ENCODE data around the gene MT1M. TPM values are rescaled to one million over a fixed set of nuclear protein-coding genes. Genes with fewer than 3 reads are reported as not detected.
"Not testable (repeated sequence)": the region's sequence is repeated elsewhere in the genome, so short reads cannot be mapped to it uniquely, and the experiment has no call there.

The MT1M gene
- total RNA-seq, 4 donors from 2014 or later = 38.5 to 103 (median 53.2) TPM

DNA sequence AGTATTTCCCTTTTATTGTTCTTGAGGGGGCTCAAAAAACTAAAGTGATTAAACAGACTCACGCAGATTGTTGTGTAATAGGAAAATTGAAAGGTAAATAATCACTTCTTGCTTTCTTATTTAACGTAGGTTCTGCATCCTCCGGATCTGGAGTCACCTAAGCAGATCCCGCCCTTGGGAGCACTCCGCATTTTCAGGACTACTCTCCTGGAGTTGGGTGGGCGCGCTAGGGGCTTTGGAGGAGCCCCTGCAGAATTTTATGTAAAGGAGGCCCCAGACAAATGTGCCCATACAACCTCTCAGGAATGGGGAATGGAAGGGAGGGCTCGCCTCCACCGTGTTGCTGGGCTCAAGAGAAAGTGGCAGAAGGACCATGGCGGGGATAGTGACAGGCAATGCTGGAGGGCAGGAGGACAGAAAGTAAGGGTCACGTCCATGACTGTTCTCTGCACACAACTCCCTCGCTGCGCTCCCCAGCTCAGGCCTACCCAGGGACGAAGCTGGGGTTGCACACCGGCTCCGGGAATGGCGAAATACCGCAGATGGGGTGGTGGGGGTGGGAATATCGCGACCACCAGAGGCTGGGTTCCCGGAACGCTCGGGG is 15.7 kb upstream of the MT1M start:
- TF ChIP-seq EP300 (IDR thresholded peaks at IDR 0.05) = no peak
- TF ChIP-seq POLR2A (IDR thresholded peaks at IDR 0.05) = no peak
- TF ChIP-seq, protein P1, sequence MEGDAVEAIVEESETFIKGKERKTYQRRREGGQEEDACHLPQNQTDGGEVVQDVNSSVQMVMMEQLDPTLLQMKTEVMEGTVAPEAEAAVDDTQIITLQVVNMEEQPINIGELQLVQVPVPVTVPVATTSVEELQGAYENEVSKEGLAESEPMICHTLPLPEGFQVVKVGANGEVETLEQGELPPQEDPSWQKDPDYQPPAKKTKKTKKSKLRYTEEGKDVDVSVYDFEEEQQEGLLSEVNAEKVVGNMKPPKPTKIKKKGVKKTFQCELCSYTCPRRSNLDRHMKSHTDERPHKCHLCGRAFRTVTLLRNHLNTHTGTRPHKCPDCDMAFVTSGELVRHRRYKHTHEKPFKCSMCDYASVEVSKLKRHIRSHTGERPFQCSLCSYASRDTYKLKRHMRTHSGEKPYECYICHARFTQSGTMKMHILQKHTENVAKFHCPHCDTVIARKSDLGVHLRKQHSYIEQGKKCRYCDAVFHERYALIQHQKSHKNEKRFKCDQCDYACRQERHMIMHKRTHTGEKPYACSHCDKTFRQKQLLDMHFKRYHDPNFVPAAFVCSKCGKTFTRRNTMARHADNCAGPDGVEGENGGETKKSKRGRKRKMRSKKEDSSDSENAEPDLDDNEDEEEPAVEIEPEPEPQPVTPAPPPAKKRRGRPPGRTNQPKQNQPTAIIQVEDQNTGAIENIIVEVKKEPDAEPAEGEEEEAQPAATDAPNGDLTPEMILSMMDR (IDR thresholded peaks at IDR 0.05) = no peak
- no peaks in the 10 kb centered on the region for H3K9me3 ChIP-seq
- peak overlapping the region; percentile 30 to 52 (median 38) for H3K4me3 ChIP-seq
- peak overlapping the region; percentile 32 to 73 (median 52) for H3K27ac ChIP-seq
- no peaks in the 10 kb centered on the region for H3K27me3 ChIP-seq
- 44 to 49% methylated on average over 23 of the region's 23 CpGs for WGBS, 2 donors
- DNase-seq (ENCODE audit: low spot score in 2 of 2) = no peak
- H3K4me1 ChIP-seq = peaks cover 0 to 24% (median 13%) of the 10 kb centered on the region in 4 donors
- no peaks in the 10 kb centered on the region for H3K36me3 ChIP-seq

DNA sequence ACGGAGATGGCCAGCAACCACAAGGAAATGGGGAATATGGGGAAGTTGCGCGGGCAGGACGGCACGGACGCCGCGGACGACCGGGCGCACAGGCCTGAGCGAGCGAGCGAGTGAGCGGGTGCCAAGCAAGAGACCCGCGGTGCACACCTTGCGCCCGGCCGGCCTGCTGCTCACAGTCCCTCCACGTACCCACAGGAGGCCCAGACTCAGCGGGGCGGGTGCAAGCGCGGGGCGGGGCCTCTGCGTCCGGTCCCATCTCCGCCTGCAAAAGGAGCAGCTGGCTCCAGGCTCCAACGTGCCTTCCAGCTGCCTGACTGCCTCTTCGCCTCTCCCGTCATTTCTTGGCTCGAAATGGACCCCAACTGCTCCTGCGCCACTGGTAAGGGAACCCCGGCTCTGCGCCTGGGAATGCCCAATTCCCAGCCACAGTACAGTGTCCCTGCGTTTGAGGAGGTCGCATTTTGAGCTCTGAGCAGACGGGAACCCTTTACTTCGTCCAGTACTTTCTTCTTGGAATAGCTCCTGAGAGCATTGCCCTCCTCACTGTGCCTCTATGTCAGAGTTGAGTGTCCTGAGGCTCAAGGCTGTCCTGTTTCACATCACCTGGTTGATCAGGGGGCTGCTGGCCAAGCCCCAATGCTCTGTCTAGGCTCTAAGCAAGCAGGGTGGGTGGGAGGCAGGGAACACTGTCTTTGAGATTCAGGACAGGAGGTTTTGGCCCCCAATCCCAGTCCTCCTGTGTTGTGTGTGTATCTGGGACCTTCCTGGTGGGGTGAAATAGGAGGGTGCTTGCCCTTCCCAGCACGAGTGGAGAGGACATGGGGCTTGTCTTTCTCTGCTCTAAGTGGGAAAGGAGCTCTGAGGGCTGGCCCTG is 15.0 kb upstream of the MT1M start:
- 4 to 11% methylated on average over 34 to 36 of the region's 41 CpGs for WGBS, 2 donors
- DNase-seq (ENCODE audit: low spot score in 2 of 2) = no peak
- no peaks in the 10 kb centered on the region for H3K36me3 ChIP-seq
- no peaks in the 10 kb centered on the region for H3K27me3 ChIP-seq
- peak in 1 of 2 donors; percentile 82 for TF ChIP-seq EP300 (IDR thresholded peaks at IDR 0.05)
- TF ChIP-seq, protein P1 (IDR thresholded peaks at IDR 0.05) = peak in 3 of 5 experiments; percentile 5 to 34 (median 23)
- TF ChIP-seq POLR2A (IDR thresholded peaks at IDR 0.05) = peak in 1 of 2 donors; percentile 62
- H3K4me3 ChIP-seq = peak overlapping the region; percentile 30 to 52 (median 38)
- peak overlapping the region; percentile 32 to 73 (median 54) for H3K27ac ChIP-seq
- H3K9me3 ChIP-seq = no peaks in the 10 kb centered on the region
- peaks cover 0 to 17% (median 10%) of the 10 kb centered on the region in 4 donors for H3K4me1 ChIP-seq

DNA sequence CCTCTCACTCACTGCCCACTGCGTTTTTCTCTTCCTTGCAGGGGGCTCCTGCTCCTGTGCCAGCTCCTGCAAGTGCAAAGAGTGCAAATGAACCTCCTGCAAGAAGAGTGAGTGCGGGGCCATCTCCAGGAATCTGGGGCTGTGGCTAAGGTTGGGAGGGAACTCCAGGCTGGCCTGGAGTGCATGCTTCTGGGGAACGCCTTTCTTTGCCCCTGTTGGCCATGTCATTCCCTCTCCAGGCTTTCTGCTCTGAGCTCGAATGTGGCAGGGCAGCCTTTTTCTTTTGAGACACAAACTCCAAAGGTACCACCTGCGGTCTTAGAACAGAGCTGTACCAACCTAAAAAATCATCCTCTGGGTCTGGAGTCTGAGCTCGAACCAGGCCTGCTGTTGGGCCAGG is 14.3 kb upstream of the MT1M start:
- no peaks in the 10 kb centered on the region for H3K9me3 ChIP-seq
- TF ChIP-seq, protein P1 (IDR thresholded peaks at IDR 0.05) = no peak
- TF ChIP-seq EP300 (IDR thresholded peaks at IDR 0.05) (no peak), POLR2A (IDR thresholded peaks at IDR 0.05) (no peak)
- peaks cover 0 to 17% (median 10%) of the 10 kb centered on the region in 4 donors for H3K4me1 ChIP-seq
- no peak for DNase-seq (ENCODE audit: low spot score in 2 of 2)
- H3K36me3 ChIP-seq = no peaks in the 10 kb centered on the region
- 77 to 79% methylated on average over 6 of the region's 6 CpGs for WGBS, 2 donors
- H3K4me3 ChIP-seq = no peak overlapping the region
- H3K27ac ChIP-seq = peak overlapping the region in 2 of 4 donors; percentile 72 to 73
- no peaks in the 10 kb centered on the region for H3K27me3 ChIP-seq

DNA sequence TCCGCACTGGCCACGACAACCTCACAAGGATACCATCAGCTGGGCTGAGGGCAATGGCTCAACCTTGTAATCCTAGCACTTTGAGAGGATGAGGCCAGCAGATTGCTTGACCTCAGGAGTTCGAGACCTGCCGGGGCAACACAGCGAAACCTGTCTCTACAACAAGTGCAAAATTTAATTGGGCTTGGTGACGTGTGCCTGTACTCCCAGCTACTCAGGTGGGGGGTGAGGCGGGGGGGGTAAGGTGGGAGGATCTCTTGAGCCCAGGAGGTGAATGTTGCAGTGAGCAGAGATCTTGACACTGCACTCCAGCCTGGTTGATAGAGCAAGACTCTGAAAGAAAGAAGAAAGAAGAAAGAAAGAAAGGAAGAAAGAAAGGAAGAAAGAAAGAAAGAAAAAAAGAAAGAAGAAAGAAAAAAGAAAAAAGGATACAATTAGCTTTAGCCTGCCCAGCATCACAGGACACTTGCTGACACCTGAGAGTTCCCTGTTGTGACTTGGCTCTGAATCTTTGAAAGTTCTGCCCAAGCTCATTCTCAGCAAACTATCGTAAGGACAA is 12.0 kb upstream of the MT1M start:
- 85 to 92% methylated on average over 7 of the region's 8 CpGs for WGBS, 2 donors
- no peaks in the 10 kb centered on the region for H3K27me3 ChIP-seq
- DNase-seq (ENCODE audit: low spot score in 2 of 2) = no peak
- TF ChIP-seq, protein P1 (IDR thresholded peaks at IDR 0.05) = no peak
- TF ChIP-seq POLR2A (IDR thresholded peaks at IDR 0.05) (no peak), EP300 (IDR thresholded peaks at IDR 0.05) (no peak)
- no peak overlapping the region for H3K4me3 ChIP-seq
- no peak overlapping the region for H3K27ac ChIP-seq
- H3K9me3 ChIP-seq = no peaks in the 10 kb centered on the region
- H3K36me3 ChIP-seq = no peaks in the 10 kb centered on the region
- H3K4me1 ChIP-seq = peaks cover 0 to 25% (median 12%) of the 10 kb centered on the region in 4 donors

DNA sequence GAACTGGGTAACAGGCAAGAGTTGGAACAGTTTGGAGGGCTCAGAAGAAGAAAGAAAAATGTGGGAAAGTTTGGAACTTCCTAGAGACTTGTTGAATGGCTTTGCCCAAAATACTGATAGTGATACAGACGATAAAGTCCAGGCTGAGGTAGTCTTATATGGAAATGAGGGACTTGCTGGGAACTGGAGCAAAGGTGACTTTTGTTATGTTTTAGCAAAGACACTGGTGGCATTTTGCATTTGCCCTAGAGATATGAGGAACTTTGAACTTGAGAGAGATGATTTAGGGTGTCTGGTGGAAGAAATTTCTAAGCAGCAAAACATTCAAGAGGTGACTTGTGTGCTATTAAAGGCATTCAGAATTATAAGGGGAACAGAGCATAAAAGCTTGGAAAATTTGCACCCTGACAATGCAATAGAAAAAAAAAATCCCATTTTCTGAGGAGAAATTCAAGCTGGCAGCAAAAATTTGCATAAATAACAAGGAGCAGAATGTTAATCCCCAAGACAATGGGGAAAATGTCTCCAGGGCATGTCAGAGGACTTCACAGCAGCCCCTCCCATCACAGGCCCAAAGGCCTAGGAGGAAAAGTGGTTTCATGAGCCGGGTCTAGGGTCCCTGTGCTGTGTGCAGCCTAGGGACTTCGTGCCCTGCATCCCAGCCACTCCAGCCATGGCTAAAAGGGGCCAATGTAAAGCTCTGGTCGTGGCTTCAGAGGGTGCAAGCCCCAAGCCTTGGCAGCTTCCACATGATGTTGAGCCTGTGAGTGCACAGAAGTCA is 10.6 kb upstream of the MT1M start:
- DNase-seq (ENCODE audit: low spot score in 2 of 2); H3K9me3 ChIP-seq; H3K36me3 ChIP-seq; H3K4me3 ChIP-seq; H3K27me3 ChIP-seq: not testable (repeated sequence)
- 56 to 66% methylated on average over 4 of the region's 4 CpGs for WGBS, 2 donors
- H3K4me1 ChIP-seq = peaks cover 0 to 35% (median 15%) of the 10 kb centered on the region in 4 donors
- H3K27ac ChIP-seq = peak overlapping the region in 2 of 4 donors; percentile 28 to 29

DNA sequence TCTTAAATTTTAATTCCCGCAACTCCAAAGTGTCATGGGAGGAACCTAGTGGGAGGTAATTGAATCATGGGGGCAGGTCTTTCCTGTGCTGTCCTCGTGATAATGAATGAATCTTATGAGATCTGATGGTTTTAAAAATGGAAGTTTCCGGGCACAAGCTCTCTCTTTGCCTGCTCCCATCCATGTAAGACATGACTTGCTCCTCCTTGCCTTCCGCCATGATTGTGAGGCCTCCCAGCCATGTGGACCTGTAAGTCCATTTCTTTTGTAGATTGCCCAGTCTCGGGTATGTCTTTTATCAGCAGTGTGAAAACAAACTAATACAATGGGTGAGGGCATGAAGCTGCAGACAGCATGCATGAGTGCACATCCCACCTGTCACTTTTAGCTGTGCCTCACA is 9.3 kb upstream of the MT1M start:
- H3K36me3 ChIP-seq; H3K9me3 ChIP-seq; DNase-seq (ENCODE audit: low spot score in 2 of 2); H3K27me3 ChIP-seq; H3K27ac ChIP-seq; H3K4me3 ChIP-seq: not testable (repeated sequence)
- 92 to 94% methylated on average over 5 of the region's 5 CpGs for WGBS, 2 donors
- peaks cover 0 to 29% (median 8%) of the 10 kb centered on the region in 4 donors for H3K4me1 ChIP-seq

All from tibial nerve (tissue), 4 donors.